GM18526 (cell line): Measurements from ENCODE around the gene GDF10.

Experiments
- POLR2A ChIP-seq: IDR thresholded peaks from 3 replicates; pipeline ENCODE4 v1.6.1; 2011; ENCODE audit not compliant: insufficient read length; ENCODE audit errors: extremely low read depth

Gene GDF10

GRCh38 chr10:47358457-47358856 is 58.5 kb downstream of the GDF10 start:
- TF ChIP-seq POLR2A: no peak

GRCh38 chr10:47359101-47359500 is 59.1 kb downstream of the GDF10 start:
- TF ChIP-seq POLR2A: no peak

GRCh38 chr10:47359626-47360418 is 59.8 kb downstream of the GDF10 start:
- TF ChIP-seq POLR2A: no peak

GRCh38 chr10:47360419-47361040 is 60.5 kb downstream of the GDF10 start:
- no peak for TF ChIP-seq POLR2A

GRCh38 chr10:47361293-47361692 is 61.3 kb downstream of the GDF10 start:
- no peak for TF ChIP-seq POLR2A

- no peak for TF ChIP-seq POLR2A
These were observed 62.2 kb downstream of the GDF10 start for GRCh38 chr10:47362199-47362598.
